SU-DHL-6 (cell line): ENCODE results near the gene DNAJB5.

ENCODE experiments used
- H2AFZ ChIP-seq: fragments of 200-600 bp; sonication (generic); 2 replicates; pipeline ENCODE4 v1.6.1; 2014; ENCODE audit warnings: low read depth, mild to moderate bottlenecking, moderate library complexity, mixed read lengths, antibody characterized with exemption, low read length; ENCODE audit not compliant: severe bottlenecking
- H3F3A ChIP-seq: fragments of 200-600 bp; shearing (Covaris generic); 2 replicates; pipeline ENCODE4 v1.6.0; 2016; ENCODE audit warnings: antibody characterized with exemption, mild to moderate bottlenecking; ENCODE audit not compliant: insufficient read depth
- H3K27ac ChIP-seq: fragments of 200-600 bp; sonication (generic); 2 replicates; pipeline ENCODE4 v1.5.1; 2016; ENCODE audit warnings: low read depth, mild to moderate bottlenecking, low read length, moderate library complexity, mixed read lengths
- H3K27me3 ChIP-seq: fragments of 200-600 bp; sonication (generic), shearing (Covaris generic); 2 replicates; pipeline ENCODE4 v1.6.0; 2014; ENCODE audit warnings: mild to moderate bottlenecking, low read length
- H3K36me3 ChIP-seq: fragments of 200-600 bp; sonication (generic); 2 replicates; pipeline ENCODE4 v1.6.1; 2014; ENCODE audit warnings: mild to moderate bottlenecking, low read length, mixed read lengths
- H3K4me2 ChIP-seq: fragments of 300-600, 200-600 bp; shearing (Covaris generic), sonication (generic); 2 replicates; pipeline ENCODE4 v1.6.0; 2014; ENCODE audit warnings: low read length, low read depth, mild to moderate bottlenecking; ENCODE audit not compliant: poor library complexity, severe bottlenecking
- H3K4me3 ChIP-seq: fragments of 200-600 bp; sonication (generic); 2 replicates; pipeline ENCODE4 v1.5.1; 2014; ENCODE audit warnings: antibody characterized with exemption, low read length, mild to moderate bottlenecking, mixed read lengths; ENCODE audit not compliant: insufficient read depth, poor library complexity, severe bottlenecking
- H3K79me2 ChIP-seq: fragments of 200-600 bp; sonication (generic); 2 replicates; pipeline ENCODE4 v1.6.1; 2014; ENCODE audit warnings: mild to moderate bottlenecking, low read length, moderate library complexity; ENCODE audit not compliant: insufficient read depth
- H3K9ac ChIP-seq: fragments of 200-600 bp; sonication (generic); 2 replicates; pipeline ENCODE4 v1.7.0; 2014; ENCODE audit warnings: mild to moderate bottlenecking, low read length
- H3K9me2 ChIP-seq: fragments of 200-600 bp; sonication (generic); replicated peaks from 2 replicates; pipeline ENCODE4 v1.6.1; 2014; ENCODE audit warnings: low read length; ENCODE audit not compliant: insufficient read depth
- H3K9me3 ChIP-seq: fragments of 200-600 bp; sonication (generic); 2 replicates; pipeline ENCODE4 v1.6.1; 2014; ENCODE audit warnings: low read length, mixed read lengths; ENCODE audit not compliant: insufficient read depth
- H4K20me1 ChIP-seq: fragments of 200-600 bp; sonication (generic); 2 replicates; pipeline ENCODE4 v1.6.1; 2014; ENCODE audit warnings: low read depth, mild to moderate bottlenecking, antibody characterized with exemption, low read length, moderate library complexity, mixed read lengths
- EZH2phosphoT487 ChIP-seq: fragments of 200-600 bp; sonication (generic), shearing (Covaris generic); conservative IDR thresholded peaks from 2 replicates; pipeline ENCODE4 v1.6.1; 2018; ENCODE audit warnings: mild to moderate bottlenecking, antibody characterized with exemption, low read length, moderate library complexity, mixed read lengths
- TF ChIP-seq, protein P1 (sequence below): fragments of 200-600 bp; sonication (generic); IDR thresholded peaks from one replicate; pipeline ENCODE4 v1.5.1; 2017; ENCODE audit warnings: antibody characterized with exemption, mild to moderate bottlenecking, low read length, moderate library complexity; ENCODE audit not compliant: insufficient read depth, poor library complexity, severe bottlenecking

DNAJB5 gene

GRCh38 chr9:35000535-35001284 lies 11.2 kb downstream of the DNAJB5 start:
- Histone ChIP-seq H3F3A (no peaks in the 10 kb centered on the region), H3K27me3 (no peaks in the 10 kb centered on the region), H3K9me3 (no peaks in the 10 kb centered on the region), H3K79me2 (no peaks in the 10 kb centered on the region), H3K27ac (no peak overlapping the region), H4K20me1 (no peaks in the 10 kb centered on the region), H3K4me2 (no peak overlapping the region), H3K9ac (no peak overlapping the region), H3K36me3 (no peaks in the 10 kb centered on the region), H3K9me2 (no peaks in the 10 kb centered on the region), H3K4me3 (no peak overlapping the region), H2AFZ (no peak overlapping the region)
- no peak for TF ChIP-seq EZH2phosphoT487
- TF ChIP-seq, protein P1, sequence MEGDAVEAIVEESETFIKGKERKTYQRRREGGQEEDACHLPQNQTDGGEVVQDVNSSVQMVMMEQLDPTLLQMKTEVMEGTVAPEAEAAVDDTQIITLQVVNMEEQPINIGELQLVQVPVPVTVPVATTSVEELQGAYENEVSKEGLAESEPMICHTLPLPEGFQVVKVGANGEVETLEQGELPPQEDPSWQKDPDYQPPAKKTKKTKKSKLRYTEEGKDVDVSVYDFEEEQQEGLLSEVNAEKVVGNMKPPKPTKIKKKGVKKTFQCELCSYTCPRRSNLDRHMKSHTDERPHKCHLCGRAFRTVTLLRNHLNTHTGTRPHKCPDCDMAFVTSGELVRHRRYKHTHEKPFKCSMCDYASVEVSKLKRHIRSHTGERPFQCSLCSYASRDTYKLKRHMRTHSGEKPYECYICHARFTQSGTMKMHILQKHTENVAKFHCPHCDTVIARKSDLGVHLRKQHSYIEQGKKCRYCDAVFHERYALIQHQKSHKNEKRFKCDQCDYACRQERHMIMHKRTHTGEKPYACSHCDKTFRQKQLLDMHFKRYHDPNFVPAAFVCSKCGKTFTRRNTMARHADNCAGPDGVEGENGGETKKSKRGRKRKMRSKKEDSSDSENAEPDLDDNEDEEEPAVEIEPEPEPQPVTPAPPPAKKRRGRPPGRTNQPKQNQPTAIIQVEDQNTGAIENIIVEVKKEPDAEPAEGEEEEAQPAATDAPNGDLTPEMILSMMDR = no peak

GRCh38 chr9:35001285-35001677 lies 11.7 kb downstream of the DNAJB5 start:
- no peaks in the 10 kb centered on the region for H3K79me2 ChIP-seq
- H3K27ac ChIP-seq = no peak overlapping the region
- H3K36me3 ChIP-seq = no peaks in the 10 kb centered on the region
- no peaks in the 10 kb centered on the region for H3F3A ChIP-seq
- H3K27me3 ChIP-seq = no peaks in the 10 kb centered on the region
- H3K9me3 ChIP-seq = no peaks in the 10 kb centered on the region
- no peak overlapping the region for H2AFZ ChIP-seq
- H3K9ac ChIP-seq = no peak overlapping the region
- H3K4me2 ChIP-seq = no peak overlapping the region
- TF ChIP-seq EZH2phosphoT487 = no peak
- TF ChIP-seq, protein P1 = no peak
- H3K9me2 ChIP-seq = no peaks in the 10 kb centered on the region
- no peaks in the 10 kb centered on the region for H4K20me1 ChIP-seq
- H3K4me3 ChIP-seq = no peak overlapping the region

GRCh38 chr9:35001803-35002502 lies 12.4 kb downstream of the DNAJB5 start:
- H2AFZ ChIP-seq = no peak overlapping the region
- H3K4me3 ChIP-seq = no peak overlapping the region
- H3K27ac ChIP-seq = no peak overlapping the region
- H3K36me3 ChIP-seq = no peaks in the 10 kb centered on the region
- no peaks in the 10 kb centered on the region for H3K27me3 ChIP-seq
- no peak overlapping the region for H3K9ac ChIP-seq
- H4K20me1 ChIP-seq = no peaks in the 10 kb centered on the region
- no peaks in the 10 kb centered on the region for H3F3A ChIP-seq
- no peak overlapping the region for H3K4me2 ChIP-seq
- no peaks in the 10 kb centered on the region for H3K9me3 ChIP-seq
- no peaks in the 10 kb centered on the region for H3K79me2 ChIP-seq
- TF ChIP-seq, protein P1 = no peak
- TF ChIP-seq EZH2phosphoT487 = no peak
- no peaks in the 10 kb centered on the region for H3K9me2 ChIP-seq
